ENCODE measurements around the gene KRT5. TPM values are rescaled to one million over a fixed set of nuclear protein-coding genes. Genes with fewer than 3 reads are reported as not detected.

The KRT5 gene
- not detected for polyA plus RNA-seq (2013, experiment 1 of 2; ENCODE audit: insufficient read length)
- 0.34 TPM for polyA plus RNA-seq (2013, experiment 2 of 2; ENCODE audit: insufficient read length)

DNA sequence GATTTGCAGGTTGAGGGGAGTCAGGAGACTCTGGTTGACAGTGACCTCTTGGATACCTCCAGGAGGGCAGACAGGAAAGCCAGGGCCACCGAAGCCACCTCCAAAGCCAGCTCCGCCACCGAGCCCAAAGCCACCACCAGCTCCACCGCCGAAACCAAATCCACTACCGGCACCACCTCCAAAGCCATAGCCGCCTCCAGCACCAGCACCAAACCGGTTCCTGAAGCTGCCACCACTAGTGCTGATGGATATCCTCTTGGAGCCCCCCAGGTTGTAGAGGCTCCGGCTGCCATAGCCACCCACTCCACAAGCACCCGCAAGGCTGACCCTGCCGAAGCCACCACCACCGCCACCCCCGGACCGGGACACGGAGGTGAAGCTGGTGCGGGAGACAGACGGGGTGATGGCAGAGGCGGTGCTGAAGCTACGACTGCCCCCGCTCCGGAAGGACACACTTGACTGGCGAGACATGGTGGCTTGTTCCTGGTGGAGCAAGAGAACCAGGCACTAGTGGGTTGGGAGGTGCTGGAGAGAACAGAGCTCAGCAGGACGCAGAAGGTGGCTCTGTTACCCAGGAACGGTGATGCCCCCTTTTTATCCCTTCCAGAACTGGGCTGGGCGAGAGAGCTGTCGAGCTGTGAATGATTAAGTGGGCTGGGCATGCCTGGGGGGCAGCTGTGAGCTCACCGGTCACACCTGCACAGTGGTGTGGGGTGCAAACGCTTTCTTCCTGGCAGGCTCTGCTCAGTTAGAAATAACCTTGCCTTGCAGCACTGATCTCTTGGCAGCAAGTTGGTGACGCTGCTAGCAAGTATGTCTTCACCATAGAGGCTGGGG lies at the start of gene KRT5:
KRT5 (minus strand) TSS at position 569 of the 837 bp plus-strand sequence; CDS start at position 471, 98 bp downstream.
- no peak for DNase-seq

DNA sequence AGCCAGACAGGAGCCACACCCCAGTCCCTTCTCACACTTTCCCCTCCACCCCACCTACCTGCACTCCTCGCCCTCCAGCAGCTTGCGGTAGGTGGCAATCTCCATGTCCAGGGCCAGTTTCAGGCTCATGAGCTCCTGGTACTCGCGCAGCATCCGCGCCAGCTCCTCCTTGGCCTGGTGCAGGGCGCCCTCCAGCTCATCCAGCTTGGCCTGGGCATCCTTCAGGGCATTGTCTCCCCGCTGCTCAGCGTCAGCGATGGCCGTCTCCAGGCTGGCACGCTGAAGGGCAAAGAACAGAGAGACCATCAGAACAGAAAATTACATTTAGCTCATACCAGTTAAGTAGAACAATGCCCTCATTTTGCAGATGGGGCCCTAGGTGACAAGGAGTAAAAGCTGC lies 47.9 kb upstream of the KRT5 start:
- DNase-seq, result no peak

GRCh38 chr12:52566847-52567291 lies 46.7 kb upstream of the KRT5 start:
- no peak for DNase-seq

DNA sequence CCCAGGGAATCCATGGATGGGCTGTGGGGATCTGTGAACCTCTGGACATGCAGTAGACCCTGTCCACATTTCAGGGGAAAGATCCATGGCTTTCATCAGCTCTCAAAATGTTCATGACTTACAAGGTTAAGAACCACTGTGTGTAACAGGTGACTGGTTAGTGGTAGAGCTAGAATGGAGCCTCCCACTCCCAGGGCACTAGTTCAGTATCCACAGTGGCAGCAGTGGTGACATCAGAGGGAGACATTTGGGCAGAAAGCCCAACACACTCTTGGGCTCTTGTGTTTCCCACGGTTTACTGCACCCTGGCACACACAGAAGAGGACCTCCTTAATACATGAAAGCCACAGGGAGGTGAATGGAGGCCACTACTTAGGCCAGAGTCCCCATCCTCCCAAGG lies 44.4 kb upstream of the KRT5 start:
- no peak for DNase-seq

GRCh38 chr12:52561880-52562449 lies 41.8 kb upstream of the KRT5 start:
- DNase-seq, result no peak

- no peak for DNase-seq
These were observed 39.8 kb upstream of the KRT5 start for GRCh38 chr12:52559979-52560378.

DNA sequence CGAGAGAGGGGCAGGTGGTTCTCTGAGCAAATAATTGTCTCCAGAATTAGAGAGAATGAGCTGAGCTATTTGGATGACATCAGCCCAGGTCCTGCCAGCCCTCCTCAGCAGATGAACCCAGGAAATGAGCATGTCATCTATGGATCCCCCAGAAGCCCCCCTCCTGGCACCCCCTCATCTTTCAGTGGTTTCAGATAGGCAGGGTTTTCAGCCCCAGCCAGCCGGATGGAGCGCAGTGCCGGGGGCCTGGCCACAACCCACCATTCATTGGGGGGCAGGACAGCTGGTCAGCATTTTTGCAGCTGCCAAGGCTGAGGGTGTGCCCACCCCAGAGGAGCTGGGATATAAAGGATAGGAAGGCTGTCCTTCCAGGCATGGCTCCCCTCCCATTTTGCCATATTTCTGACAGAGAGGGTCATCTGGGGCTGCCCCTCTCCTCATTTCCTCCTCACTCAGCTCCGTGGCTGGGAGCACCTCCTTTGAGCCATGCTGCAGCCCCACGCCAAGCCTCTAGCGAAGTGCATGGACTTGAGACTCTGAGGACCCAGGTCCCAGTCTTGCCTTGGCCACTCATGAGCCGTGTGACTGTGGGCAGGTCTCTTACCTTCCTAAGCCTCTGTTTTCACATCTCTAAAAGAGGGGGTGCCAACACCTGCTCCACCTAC lies 38.7 kb upstream of the KRT5 start:
- no peak for DNase-seq

GRCh38 chr12:52557476-52557875 lies 37.3 kb upstream of the KRT5 start:
- no peak for DNase-seq

DNA sequence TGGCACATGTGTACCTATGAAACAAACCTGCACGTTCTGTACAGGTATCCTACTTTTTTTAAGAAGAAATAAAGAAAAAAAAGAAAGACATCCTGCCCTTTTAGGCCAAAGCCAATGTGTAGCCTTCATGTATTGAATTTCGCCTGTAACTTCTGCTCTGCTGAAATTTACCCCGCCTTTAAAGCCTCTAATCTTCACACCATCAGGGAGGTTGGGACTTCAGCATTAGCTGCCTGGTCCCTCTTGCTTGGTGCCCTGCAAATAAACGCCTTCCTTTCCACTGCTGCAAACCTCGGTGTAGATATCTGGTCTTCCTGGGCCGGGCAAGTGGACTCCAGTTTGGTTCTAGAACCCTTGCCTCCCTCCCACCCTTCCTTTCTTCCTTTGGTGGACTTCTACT lies 35.4 kb upstream of the KRT5 start:
- DNase-seq, result no peak

DNA sequence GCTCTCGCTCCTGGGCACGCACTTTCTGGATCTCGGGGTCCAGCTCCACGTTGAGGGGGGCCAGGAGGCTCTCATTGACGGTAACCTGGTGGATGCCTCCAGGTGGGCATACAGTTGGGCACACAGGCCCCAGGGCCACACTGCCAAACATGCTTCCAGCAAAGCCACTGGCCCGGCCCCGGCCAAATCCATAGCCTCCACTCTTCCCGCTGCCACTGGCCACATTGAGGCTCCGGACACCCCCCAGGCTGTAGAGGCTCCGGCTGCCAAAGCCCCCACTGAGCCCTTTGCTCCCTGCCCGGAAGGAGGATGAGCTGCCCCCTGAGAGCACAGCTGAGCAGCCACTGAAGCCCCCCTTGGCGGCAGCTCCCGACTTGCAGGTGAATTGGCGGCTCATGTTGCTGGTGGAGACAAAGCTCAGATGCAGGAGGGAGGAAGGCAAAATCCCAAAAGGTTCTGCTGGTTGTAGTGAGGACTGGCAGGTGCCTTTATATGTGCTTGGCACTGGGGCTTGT lies 32.5 kb upstream of the KRT5 start, which contains the start of gene KRT71:
KRT71 (minus strand) TSS at position 465 of the 515 bp plus-strand sequence; CDS start at position 397, 68 bp downstream.
- DNase-seq, result no peak

DNA sequence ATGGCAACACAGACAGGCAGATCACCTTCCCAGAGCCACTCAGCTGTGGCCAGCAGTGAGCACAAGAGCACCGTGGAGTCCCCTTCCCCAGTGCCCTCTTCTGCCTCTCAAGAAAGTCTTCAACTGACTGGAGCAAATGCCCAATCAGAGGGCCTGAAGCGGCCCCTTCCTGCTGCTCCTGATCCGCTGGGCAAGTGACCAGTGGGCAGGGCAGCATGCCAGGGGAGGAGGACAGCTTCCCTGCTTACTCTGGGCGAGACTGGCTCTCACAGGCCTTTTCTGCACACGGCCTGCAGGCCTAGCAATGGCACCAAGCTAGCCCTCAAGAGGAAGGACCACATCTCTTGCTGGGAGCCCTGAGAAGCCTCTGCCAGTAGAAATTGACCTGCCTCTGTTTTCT lies 31.9 kb upstream of the KRT5 start:
- no peak for DNase-seq

DNA sequence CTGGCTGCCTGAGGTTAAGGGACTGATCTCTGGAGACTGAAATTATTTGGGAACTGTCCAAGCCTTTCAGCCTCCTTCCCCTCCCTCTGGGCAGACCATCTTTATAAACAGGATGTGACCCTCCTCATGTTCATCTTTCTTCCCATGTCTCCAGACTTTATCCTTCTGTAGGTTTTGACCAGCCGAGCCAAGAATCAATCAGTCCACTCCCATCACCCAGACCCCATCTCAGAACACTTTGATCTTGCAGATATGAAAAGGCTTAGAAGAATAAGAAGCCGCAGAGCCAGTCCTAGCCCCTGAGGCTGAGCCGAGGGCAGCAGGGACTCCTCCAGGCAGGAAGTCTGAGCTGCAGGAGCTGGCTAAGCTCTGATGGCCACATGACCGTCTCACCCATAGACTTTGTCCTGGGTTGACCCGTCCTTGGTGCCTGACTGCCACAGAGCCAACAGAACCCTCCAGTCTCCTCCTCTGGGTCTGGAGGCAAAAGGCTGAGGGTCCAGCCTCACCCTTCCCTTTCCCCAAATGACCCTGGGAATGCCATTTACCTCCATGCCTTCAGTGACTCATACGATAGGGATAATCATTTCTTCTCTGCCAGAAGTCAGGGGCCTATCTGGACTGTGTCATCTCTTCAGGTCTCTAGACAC lies 31.1 kb upstream of the KRT5 start:
- no peak for DNase-seq

- no peak for DNase-seq
These were observed 25.9 kb upstream of the KRT5 start for GRCh38 chr12:52546126-52546525.

GRCh38 chr12:52543985-52544883 lies 24.0 kb upstream of the KRT5 start:
- no peak for DNase-seq

DNA sequence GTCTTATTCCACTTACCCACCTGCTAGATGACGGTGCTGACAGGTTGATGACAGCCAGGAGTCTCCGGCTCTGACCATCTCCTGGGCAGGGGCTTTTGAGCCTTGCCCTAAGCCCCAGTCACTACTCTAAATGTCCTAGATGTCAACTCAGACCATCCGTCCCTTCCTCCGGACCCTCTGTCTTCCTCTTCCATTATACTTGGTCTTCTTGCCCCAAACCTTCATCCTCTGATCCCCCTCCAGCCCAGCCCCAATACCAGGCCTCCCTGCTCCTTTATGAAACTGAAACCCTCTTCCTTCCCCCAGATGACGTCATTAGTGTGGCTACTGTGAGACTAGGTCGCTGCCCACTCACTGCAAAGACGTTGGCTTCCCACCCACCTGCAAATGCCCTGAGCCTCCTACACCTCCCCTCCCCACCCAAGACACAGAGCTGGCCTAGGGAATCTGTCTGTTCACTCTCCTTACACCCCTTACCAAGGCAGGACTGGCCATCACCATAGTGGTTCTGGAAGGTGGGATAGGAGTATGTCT lies 22.7 kb upstream of the KRT5 start:
- DNase-seq, result no peak

- DNase-seq, result no peak
These were observed 22.0 kb upstream of the KRT5 start for GRCh38 chr12:52542157-52542556.

- DNase-seq, result no peak
These were observed 21.5 kb upstream of the KRT5 start for GRCh38 chr12:52541709-52542108.

- no peak for DNase-seq
These were observed 20.3 kb upstream of the KRT5 start for GRCh38 chr12:52540531-52540930.

GRCh38 chr12:52539821-52540173 lies 19.6 kb upstream of the KRT5 start:
- no peak for DNase-seq

GRCh38 chr12:52539083-52539820 lies 19.1 kb upstream of the KRT5 start:
- DNase-seq, result peak; percentile 70

DNA sequence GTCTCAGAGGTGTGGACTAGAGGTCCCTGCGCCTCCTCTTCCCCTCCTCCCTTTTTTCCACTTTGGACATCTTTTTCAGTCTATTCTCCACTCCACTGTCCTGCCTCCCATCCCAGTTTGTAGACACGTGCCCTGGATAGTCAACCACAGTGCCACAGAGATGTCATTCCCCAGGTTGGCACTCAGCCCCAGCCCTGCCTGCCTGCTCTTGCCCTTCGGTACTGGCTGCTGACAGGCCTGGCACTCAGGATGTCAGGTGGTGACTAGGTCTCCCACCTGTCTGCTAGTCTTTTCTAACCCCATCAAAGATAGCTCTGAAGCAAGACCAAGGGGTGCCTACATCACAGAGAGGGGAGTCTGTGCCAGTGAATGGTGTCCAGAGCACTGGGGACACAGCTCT lies 16.9 kb upstream of the KRT5 start:
- DNase-seq, result no peak

Measured in fibroblast of skin of back (primary cell).